HG03139 (cell line): ENCODE measurements around the gene PARN.
"Not testable (repeated sequence)": the region's sequence is repeated elsewhere in the genome, so short reads cannot be mapped to it uniquely, and the experiment has no call there.

Experiments
- ATAC-seq: cut with Tn5 transposase; IDR thresholded peaks from one replicate; pipeline ENCODE4 v1.9.1; 2021; ENCODE audit not compliant: unreplicated experiment

Gene PARN

GRCh38 chr16:14444979-14445810 is 184.9 kb downstream of the PARN start:
- ATAC-seq, result no peak

GRCh38 chr16:14441533-14441932 is 188.5 kb downstream of the PARN start:
- not testable (repeated sequence) for ATAC-seq

GRCh38 chr16:14438256-14438655 is 191.8 kb downstream of the PARN start:
- ATAC-seq, result no peak

GRCh38 chr16:14437426-14437825 is 192.6 kb downstream of the PARN start:
- no peak for ATAC-seq

GRCh38 chr16:14436401-14436955 is 193.6 kb downstream of the PARN start:
- no peak for ATAC-seq

GRCh38 chr16:14434860-14435259 is 195.2 kb downstream of the PARN start:
- no peak for ATAC-seq

- ATAC-seq, result not testable (repeated sequence)
Measured at GRCh38 chr16:14428971-14429637, 201.0 kb downstream of the PARN start.

- ATAC-seq, result no peak
Measured at GRCh38 chr16:14428043-14428442, 202.0 kb downstream of the PARN start.

GRCh38 chr16:14427371-14427948 is 202.6 kb downstream of the PARN start:
- ATAC-seq, result no peak

GRCh38 chr16:14424595-14424994 is 205.5 kb downstream of the PARN start:
- ATAC-seq, result no peak

GRCh38 chr16:14423344-14423743 is 206.7 kb downstream of the PARN start:
- ATAC-seq, result no peak

GRCh38 chr16:14420721-14421488 is 209.2 kb downstream of the PARN start:
- no peak for ATAC-seq

GRCh38 chr16:14420243-14420642 is 209.8 kb downstream of the PARN start:
- not testable (repeated sequence) for ATAC-seq

GRCh38 chr16:14419817-14420216 is 210.2 kb downstream of the PARN start:
- no peak for ATAC-seq

GRCh38 chr16:14418795-14419225 is 211.2 kb downstream of the PARN start:
- ATAC-seq, result no peak

GRCh38 chr16:14416184-14416583 is 213.9 kb downstream of the PARN start:
- ATAC-seq, result no peak

- no peak for ATAC-seq
Measured at GRCh38 chr16:14415291-14415690, 214.8 kb downstream of the PARN start.

- ATAC-seq, result no peak
Measured at GRCh38 chr16:14409563-14409962, 220.5 kb downstream of the PARN start.

GRCh38 chr16:14407786-14408399 is 222.2 kb downstream of the PARN start:
- ATAC-seq, result no peak
